Left lung (tissue), 10 donors: ENCODE data around the gene TXNRD2. TPM values are rescaled to one million over a fixed set of nuclear protein-coding genes. Genes with fewer than 3 reads are reported as not detected.
A peak's percentile ranks its signal among the peaks of the same experiment; 100 is the strongest.
"Not testable (repeated sequence)": the region's sequence is repeated elsewhere in the genome, so short reads cannot be mapped to it uniquely, and the experiment has no call there.

ENCODE experiments used
- ATAC-seq: fragments of 200-7000 bp; cut with Tn5 transposase; one replicate; pipeline ENCODE4 v1.9.1; 2020; ENCODE audit warnings: moderate library complexity
- DNase-seq, 4 donors: peaks; one replicate each; pipeline ENCODE4 v3.0.0-alpha.2; 2013 to 2020
- H3K27ac ChIP-seq, 2 donors: fragments of 200-600 bp; sonication (generic) in 1 of 2; one replicate each; pipeline versions ENCODE4 v1.5.0 to v1.8.0; 2020 to 2021
- H3K27me3 ChIP-seq, 2 donors: fragments of 200-600 bp; sonication (generic) in 1 of 2; one replicate each; pipeline versions ENCODE4 v1.5.0 to v1.8.0; 2020 to 2021
- H3K36me3 ChIP-seq, 2 donors: fragments of 200-600 bp; sonication (generic) in 1 of 2; one replicate each; pipeline versions ENCODE4 v1.5.0 to v1.8.0; 2020 to 2021
- H3K4me1 ChIP-seq, 2 donors: fragments of 200-600 bp; one replicate each; pipeline ENCODE4 v1.8.0; 2021
- H3K4me3 ChIP-seq, 2 donors: fragments of 200-600 bp; sonication (generic) in 1 of 2; one replicate each; pipeline versions ENCODE4 v1.5.0 to v1.8.0; 2020 to 2021; ENCODE audit warnings: mild to moderate bottlenecking in 1 of 2
- H3K9me3 ChIP-seq, 2 donors: fragments of 200-600 bp; sonication (generic) in 1 of 2; one replicate each; pipeline versions ENCODE4 v1.5.0 to v1.8.0; 2020 to 2021
- CTCF ChIP-seq, 2 donors: fragments of 200-600 bp; sonication (generic) in 1 of 2; IDR thresholded peaks; one replicate each; pipeline versions ENCODE4 v1.5.0 to v1.8.0; 2021; ENCODE audit warnings: antibody characterized with exemption in 2 of 2
- intact Hi-C, 2 donors: fragments of 100-400 bp; cut with DNase I; formaldehyde crosslinking; loops; one replicate each; pipeline versions ENCODE4 v1.11.2 to v1.14.2; 2022
- polyA plus RNA-seq, 6 donors: library from polyadenylated mRNA; unstranded; fragments of 120-200 nt; gene quantifications; one replicate each; pipeline ENCODE4 v1.2.1, GENCODE V29; 2013; ENCODE audit not compliant: insufficient read length in 6 of 6
- total RNA-seq, 2 donors: library from RNA; stranded (reverse); fragmentation: NEBNext Ultra II Directional; extraction: Animal tissue kit (Norgen Biotek cat#: 25700); gene quantifications; one replicate each; pipeline ENCODE4 v1.2.1, GENCODE V29; 2021
- donor health status: DM: no; HTN: yes; CAD: no.
- donor health status: DM: no; HTN: no; CAD: no.

Gene TXNRD2
- total and polyA plus RNA-seq, 8 donors = 17.6 to 42.8 (median 22.2) TPM

DNA sequence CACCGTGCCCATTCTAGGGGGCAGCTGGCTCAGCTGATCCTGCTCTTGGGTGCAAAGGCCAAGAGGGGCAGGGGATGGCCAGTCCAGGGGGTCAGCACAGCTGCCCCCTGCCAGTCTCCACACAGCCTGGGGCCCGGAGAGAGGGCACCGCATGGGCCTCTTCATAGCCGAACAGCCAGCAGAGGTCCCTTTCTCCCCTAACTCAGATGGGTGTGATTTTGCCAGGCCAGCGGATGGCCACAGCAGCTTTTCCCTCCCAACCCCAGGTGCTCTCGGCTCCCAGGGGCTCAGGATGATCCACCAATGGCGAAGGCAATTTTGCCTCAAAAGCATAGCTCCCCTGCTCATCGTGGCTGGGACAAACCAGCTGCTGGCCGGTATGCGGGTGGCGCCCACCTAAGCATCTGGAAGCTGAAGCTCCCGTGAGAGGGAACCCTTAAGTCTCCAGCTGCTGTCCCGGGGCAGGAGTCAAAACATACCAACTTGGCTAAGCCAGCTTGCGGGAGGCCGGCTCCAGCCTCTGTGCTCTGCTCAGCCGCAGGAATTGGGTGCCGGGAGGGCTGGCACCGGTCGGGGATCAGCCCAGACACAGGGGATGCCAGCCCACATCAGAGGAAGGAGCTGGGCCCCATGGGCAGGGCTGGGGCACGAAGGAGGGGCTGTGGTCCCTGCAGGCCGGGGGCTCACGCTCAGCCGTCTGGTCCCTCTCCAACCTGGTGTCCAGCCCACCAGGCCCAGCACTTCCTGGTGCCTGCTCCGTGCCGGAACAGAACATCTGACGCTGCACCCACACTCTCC is 56.5 kb downstream of the TXNRD2 start:
- H3K27ac ChIP-seq = no peak overlapping the region
- no peaks in the 10 kb centered on the region for H3K27me3 ChIP-seq
- intact Hi-C loops = no loop called here
- H3K4me3 ChIP-seq = no peak overlapping the region
- peaks cover 0 to 9% of the 10 kb centered on the region in 2 donors for H3K36me3 ChIP-seq
- ATAC-seq (no peak), DNase-seq (peak in 1 of 4 donors; percentile 71)
- H3K4me1 ChIP-seq = peaks cover 13 to 43% of the 10 kb centered on the region in 2 donors
- no peak for TF ChIP-seq CTCF (IDR thresholded peaks at IDR 0.05)
- no peaks in the 10 kb centered on the region for H3K9me3 ChIP-seq

- Histone ChIP-seq H3K4me1 (peaks cover 13 to 46% of the 10 kb centered on the region in 2 donors), H3K4me3 (no peak overlapping the region), H3K27ac (no peak overlapping the region), H3K9me3 (no peaks in the 10 kb centered on the region), H3K36me3 (peaks cover 0 to 9% of the 10 kb centered on the region in 2 donors), H3K27me3 (no peaks in the 10 kb centered on the region)
- TF ChIP-seq CTCF (IDR thresholded peaks at IDR 0.05) = no peak
- DNase-seq (peak in 2 of 4 donors; percentile 16 to 50), ATAC-seq (no peak)
- intact Hi-C loops = no loop called here
Measured at GRCh38 chr22:19884161-19884953, 57.3 kb downstream of the TXNRD2 start.

GRCh38 chr22:19883446-19883845 is 58.2 kb downstream of the TXNRD2 start:
- ATAC-seq, H3K27me3 ChIP-seq, H3K4me3 ChIP-seq, H3K27ac ChIP-seq, intact Hi-C loops, H3K9me3 ChIP-seq: not testable (repeated sequence)
- peaks cover 13 to 46% of the 10 kb centered on the region in 2 donors for H3K4me1 ChIP-seq
- peaks cover 0 to 13% of the 10 kb centered on the region in 2 donors for H3K36me3 ChIP-seq
- peak in 1 of 4 donors; percentile 6 for DNase-seq

GRCh38 chr22:19882446-19883381 is 58.9 kb downstream of the TXNRD2 start:
- Histone ChIP-seq H3K27me3 (no peaks in the 10 kb centered on the region), H3K36me3 (peaks cover 0 to 20% of the 10 kb centered on the region in 2 donors), H3K27ac (no peak overlapping the region), H3K4me3 (no peak overlapping the region), H3K9me3 (no peaks in the 10 kb centered on the region), H3K4me1 (peaks cover 13 to 43% of the 10 kb centered on the region in 2 donors)
- no peak for TF ChIP-seq CTCF (IDR thresholded peaks at IDR 0.05)
- no peak for ATAC-seq
- DNase-seq = peak in 2 of 4 donors; percentile 30 to 68
- intact Hi-C loops = no loop called here
